ENCODE measurements around the gene GTPBP2. TPM values are rescaled to one million over a fixed set of nuclear protein-coding genes. Genes with fewer than 3 reads are reported as not detected.
"Not testable (repeated sequence)": the region's sequence is repeated elsewhere in the genome, so short reads cannot be mapped to it uniquely, and the experiment has no call there.

GTPBP2 gene
- total RNA-seq, 2 donors from 2014 or later, result 50.0 to 51.7 TPM

- Histone ChIP-seq H3K36me3 (peaks cover 18% of the 10 kb centered on the region), H3K27ac (peak overlapping the region; percentile 58), H3K9ac (ENCODE audit: low read depth in 2 of 2, low read length in 2 of 2) (peak overlapping the region; percentile 83 to 99), H3K4me3 (peak overlapping the region; percentile 60), H3K4me1 (peaks cover 15% of the 10 kb centered on the region), H3K27me3 (no peaks in the 10 kb centered on the region), H3K9me3 (no peaks in the 10 kb centered on the region)
- TF ChIP-seq, protein P1, sequence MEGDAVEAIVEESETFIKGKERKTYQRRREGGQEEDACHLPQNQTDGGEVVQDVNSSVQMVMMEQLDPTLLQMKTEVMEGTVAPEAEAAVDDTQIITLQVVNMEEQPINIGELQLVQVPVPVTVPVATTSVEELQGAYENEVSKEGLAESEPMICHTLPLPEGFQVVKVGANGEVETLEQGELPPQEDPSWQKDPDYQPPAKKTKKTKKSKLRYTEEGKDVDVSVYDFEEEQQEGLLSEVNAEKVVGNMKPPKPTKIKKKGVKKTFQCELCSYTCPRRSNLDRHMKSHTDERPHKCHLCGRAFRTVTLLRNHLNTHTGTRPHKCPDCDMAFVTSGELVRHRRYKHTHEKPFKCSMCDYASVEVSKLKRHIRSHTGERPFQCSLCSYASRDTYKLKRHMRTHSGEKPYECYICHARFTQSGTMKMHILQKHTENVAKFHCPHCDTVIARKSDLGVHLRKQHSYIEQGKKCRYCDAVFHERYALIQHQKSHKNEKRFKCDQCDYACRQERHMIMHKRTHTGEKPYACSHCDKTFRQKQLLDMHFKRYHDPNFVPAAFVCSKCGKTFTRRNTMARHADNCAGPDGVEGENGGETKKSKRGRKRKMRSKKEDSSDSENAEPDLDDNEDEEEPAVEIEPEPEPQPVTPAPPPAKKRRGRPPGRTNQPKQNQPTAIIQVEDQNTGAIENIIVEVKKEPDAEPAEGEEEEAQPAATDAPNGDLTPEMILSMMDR (IDR thresholded peaks at IDR 0.05), result no peak
- no peak for DNase-seq
- intact Hi-C loops (cut with DNase I), result no loop called here
Measured at GRCh38 chr6:43636308-43636659, 7.2 kb upstream of the GTPBP2 start.

GRCh38 chr6:43635387-43636307 lies 6.6 kb upstream of the GTPBP2 start, which contains the start of gene MAD2L1BP:
TSS of gene MAD2L1BP (plus strand) at chr6:43635840. CDS start at chr6:43635876, 36 bp downstream.
- no peaks in the 10 kb centered on the region for H3K27me3 ChIP-seq
- H3K4me3 ChIP-seq, result peak within 1 kb of the TSS; percentile 60
- peak; percentile 95 for DNase-seq
- H3K36me3 ChIP-seq, result peaks cover 13% of the 10 kb centered on the region
- TF ChIP-seq, protein P1 (IDR thresholded peaks at IDR 0.05), result no peak
- peaks cover 15% of the 10 kb centered on the region for H3K4me1 ChIP-seq
- intact Hi-C loops (cut with DNase I), result no loop called here
- H3K9ac ChIP-seq (ENCODE audit: low read depth in 2 of 2, low read length in 2 of 2), result peak within 1 kb of the TSS; percentile 83 to 99
- H3K9me3 ChIP-seq, result no peaks in the 10 kb centered on the region
- peak within 1 kb of the TSS; percentile 58 for H3K27ac ChIP-seq

GRCh38 chr6:43634702-43635303 lies 5.7 kb upstream of the GTPBP2 start:
- H3K4me3 ChIP-seq, result no peak overlapping the region
- intact Hi-C loops (cut with DNase I), result no loop called here
- H3K4me1 ChIP-seq, result peaks cover 15% of the 10 kb centered on the region
- H3K27ac ChIP-seq, result peak overlapping the region; percentile 58
- H3K9ac ChIP-seq (ENCODE audit: low read depth in 2 of 2, low read length in 2 of 2), result no peak overlapping the region
- no peaks in the 10 kb centered on the region for H3K9me3 ChIP-seq
- no peak for DNase-seq
- TF ChIP-seq, protein P1 (IDR thresholded peaks at IDR 0.05), result no peak
- peaks cover 4% of the 10 kb centered on the region for H3K36me3 ChIP-seq
- H3K27me3 ChIP-seq, result no peaks in the 10 kb centered on the region

GRCh38 chr6:43633002-43633401 lies 3.9 kb upstream of the GTPBP2 start:
- not testable (repeated sequence) for H3K27ac ChIP-seq

DNA sequence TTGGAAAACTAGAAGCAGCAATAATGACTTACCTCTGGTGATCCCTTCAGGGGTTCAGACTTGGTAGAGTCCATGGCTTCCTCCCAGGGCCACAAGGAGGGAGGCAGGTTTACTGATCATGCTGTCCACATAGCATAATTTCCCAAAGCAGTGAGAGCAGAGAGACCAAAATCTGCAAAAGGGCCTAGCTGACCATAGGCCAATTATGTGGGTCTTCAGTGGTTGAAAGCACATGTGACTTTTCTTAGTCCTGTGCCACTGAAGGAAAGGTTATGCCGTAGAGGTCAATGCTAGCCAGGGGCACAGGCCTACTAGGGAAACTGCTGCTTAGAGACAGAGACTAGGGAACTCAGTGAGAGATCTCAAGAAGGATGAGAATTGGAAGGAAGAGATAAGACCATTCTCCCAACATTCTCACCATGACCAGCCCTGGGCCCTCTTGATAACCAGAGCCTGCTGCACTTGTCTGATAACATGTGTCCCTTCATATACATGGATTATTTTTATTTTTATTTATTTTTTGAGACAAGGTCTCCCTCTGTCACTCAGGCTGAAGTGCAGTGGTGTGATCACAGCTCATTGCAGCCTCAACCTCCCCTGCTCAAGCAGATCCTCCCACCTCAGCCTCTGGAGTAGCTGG lies 2.0 kb upstream of the GTPBP2 start:
- H3K4me1 ChIP-seq, result no peaks in the 10 kb centered on the region
- no peak overlapping the region for H3K4me3 ChIP-seq
- no peak for DNase-seq
- TF ChIP-seq, protein P1 (IDR thresholded peaks at IDR 0.05), result no peak
- H3K9me3 ChIP-seq, result no peaks in the 10 kb centered on the region
- no peaks in the 10 kb centered on the region for H3K27me3 ChIP-seq
- H3K27ac ChIP-seq, result no peak overlapping the region
- H3K9ac ChIP-seq (ENCODE audit: low read depth in 2 of 2, low read length in 2 of 2), result no peak overlapping the region
- H3K36me3 ChIP-seq, result no peaks in the 10 kb centered on the region
- intact Hi-C loops (cut with DNase I), result no loop called here

More at GRCh38 chr6:43633002-43633401, 3.9 kb upstream of the GTPBP2 start:
- intact Hi-C loops (cut with DNase I); H3K36me3 ChIP-seq; H3K4me3 ChIP-seq; H3K9me3 ChIP-seq; DNase-seq; H3K27me3 ChIP-seq; H3K9ac ChIP-seq (ENCODE audit: low read depth in 2 of 2, low read length in 2 of 2): not testable (repeated sequence)
- H3K4me1 ChIP-seq, result peaks cover 14% of the 10 kb centered on the region

Data from colonic mucosa (tissue), 4 donors.